ENCODE data around the gene BRSK2.

BRSK2 gene

DNA sequence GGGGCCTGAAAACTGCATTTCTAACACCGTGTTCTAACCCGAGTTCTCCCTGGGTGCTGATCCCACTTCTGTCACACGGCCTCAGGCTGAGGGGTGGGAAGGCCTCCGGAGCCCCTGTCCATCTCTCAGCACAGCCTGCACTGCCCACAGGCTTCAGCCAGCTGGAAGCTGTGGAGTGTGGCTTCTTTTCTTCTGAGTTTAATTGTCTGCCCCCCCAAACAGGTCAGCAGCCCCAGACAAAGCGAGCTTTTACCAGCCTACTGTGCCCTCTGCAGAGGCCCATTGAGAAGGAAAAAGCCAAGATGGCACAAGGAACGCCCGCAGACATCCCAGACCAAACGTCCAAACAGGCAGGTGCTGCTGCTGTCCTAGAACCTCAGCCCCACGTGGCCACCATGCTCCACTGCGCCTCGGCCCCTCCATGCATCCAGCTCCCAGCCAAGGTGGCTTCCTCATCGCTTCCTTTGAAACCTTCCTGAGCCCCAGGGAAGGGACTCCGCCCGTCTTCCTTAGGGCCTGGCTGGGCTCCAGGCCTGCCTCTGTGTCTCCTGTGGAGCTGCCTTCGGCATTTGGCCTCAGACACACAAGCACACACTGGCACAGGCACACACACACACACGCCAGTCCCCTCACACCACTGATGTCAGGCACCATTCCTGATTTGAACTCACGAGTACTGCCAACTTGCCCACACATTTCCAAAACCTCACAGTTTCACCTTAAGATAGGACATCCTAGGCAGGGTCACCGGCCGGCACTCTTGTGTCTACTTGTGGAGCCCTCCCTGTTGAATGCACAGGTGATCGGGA, 95.2 kb downstream of the BRSK2 start:
- no peak for DNase-seq

- DNase-seq, result no peak
Observed at GRCh38 chr11:1485504-1485885, 95.8 kb downstream of the BRSK2 start.

DNA sequence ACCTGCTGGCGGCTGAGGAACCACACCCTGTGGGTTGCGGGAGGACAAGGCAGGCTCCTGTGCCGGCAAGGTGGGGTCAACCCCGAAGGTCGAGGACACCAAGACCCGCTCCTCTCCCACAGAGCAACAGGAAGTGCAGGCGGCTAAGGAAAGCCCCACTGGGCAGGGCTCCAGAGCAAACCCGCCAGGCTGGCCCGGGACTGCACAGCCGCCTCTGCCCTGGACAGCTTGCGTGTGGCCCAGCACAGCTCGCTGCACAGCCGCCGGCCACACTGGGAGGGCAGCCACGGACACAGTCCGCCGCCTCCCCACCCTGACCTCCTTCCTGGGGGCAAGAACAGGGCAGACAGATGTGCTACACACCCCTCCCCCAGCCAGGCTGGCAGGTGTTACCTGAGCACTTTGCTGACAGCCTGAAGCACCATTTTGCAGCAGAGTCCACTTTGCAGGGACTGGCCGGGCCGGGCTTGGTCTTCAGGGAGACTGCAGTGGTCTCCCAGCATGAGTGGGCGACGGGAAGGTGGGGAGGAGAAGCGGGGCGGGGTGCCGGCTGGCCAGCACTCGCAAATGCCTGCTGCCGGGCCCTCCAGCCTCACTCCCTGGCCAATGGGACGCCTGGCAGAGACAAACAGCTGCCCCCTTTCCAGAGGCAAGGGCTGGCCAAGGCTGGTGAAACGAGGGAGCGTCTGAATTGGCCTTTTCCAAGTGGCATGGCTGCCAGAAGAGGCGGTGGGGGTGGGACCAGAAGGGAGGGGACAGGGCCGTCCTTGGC, 96.5 kb downstream of the BRSK2 start, which contains the start of gene MOB2:
MOB2 (minus strand) TSS at position 726 of the 772 bp plus-strand sequence; CDS start at position 503, 223 bp downstream.
- DNase-seq, result no peak

GRCh38 chr11:1487091-1487850, 97.5 kb downstream of the BRSK2 start:
- DNase-seq, result no peak

DNA sequence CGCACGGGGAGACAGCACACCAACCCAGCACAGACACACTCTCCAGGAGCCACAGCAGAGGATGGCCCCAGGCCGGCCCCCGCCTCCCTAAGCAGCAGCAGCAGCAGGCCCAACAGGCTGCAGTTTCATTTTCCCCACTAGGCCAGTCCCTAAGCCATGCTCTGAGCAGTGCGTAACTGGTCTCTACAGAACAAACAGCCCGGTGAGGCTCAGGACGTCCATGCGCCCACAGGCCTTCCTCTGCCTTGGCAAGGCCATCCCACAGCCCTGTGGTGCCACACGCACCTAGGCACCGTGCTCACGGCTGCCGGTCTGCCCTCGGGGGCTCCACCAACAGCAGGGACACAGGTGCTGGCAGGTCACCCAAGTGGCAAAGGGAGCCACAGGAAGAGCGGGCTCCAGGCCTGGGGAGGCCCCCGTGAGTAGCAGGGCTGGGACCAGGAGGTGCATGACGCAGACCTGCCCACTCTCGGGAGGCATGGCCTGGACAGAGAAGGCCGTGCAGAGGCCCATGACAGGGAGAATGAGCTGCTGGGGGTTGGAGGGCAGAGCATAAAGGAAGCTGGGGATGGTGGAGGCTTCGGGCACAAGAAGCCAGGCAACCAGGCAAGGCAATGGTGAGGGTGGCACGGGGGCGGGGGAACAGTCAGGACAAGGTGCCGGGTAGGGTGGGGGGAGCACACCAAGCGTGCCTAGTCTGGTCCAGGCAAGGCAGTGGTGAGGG, 98.3 kb downstream of the BRSK2 start:
- DNase-seq, result no peak

GRCh38 chr11:1488575-1489180, 98.9 kb downstream of the BRSK2 start:
- DNase-seq, result no peak

GRCh38 chr11:1490651-1491050, 100.9 kb downstream of the BRSK2 start:
- no peak for DNase-seq

DNA sequence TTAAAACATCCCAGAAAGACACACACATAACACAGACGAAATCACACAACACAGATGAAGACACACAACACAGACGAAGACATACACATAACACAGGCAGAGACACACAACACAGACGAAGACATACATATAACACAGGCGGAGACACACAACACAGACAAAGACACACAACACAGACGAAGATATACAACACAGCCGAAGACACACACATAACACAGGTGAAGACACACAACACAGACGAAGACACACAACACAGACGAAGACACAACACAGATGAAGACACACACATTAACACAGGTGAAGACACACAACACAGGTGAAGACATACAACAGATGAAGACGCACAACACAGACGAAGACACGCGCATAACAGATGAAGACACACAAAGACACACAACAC, 101.6 kb downstream of the BRSK2 start:
- DNase-seq, result no peak

DNA sequence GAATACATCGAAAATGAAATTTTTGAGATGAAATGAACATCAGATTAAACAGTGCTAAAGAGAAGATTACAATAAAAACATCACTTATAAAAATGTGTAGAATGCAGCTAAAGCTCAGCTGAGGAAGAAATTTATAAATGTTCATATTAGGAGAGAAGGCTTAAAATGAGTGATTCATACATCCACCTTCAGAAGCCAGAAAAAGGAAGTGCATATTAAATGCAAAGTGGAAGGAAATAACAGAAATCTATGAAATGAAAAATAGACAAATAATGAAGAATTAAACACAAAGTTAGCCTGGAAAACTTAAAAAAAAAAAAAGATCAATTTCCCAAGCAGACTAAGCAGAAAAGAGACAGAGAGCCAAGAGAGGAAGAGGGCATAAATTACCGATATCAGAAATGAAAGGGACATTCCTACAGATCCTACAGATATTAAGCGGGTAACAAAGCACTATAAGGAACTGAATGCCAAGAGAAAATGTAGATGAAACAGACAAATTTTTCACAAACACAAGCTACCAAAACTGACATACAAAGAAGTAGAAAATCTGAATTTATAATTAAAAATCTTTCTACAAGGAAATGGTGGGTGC, 104.0 kb downstream of the BRSK2 start:
- DNase-seq, result no peak

GRCh38 chr11:1494650-1495049, 104.9 kb downstream of the BRSK2 start:
- no peak for DNase-seq

DNA sequence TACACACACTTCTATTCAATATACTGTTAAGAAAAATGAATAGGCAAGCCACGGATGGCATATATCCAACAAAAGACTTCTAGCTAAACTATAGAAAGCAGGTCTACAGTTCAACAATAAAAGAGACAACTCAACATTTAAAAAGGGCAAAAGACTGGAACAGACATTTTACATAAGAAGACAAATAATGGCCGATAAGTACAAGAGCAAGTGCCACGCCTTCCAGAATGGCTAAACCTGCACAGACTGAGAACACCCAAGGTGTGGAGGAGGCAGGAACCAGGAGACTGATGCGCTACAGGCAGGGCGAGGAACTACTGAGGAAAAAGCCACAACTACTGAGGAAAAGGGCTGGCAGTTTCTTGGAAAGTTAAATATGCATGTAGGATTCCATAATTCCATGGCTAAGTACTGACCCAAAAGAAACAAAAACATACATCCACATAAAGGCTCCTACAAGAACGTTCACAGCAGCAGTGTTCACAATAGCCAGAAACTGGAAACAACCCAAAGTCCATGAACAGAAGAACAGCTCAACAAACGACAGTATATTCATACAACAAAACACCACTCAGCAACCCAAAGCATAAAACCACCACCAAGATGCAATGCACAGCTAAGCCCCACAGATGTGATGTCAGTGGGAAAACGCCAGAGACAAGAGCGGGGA, 106.5 kb downstream of the BRSK2 start:
- DNase-seq, result no peak

GRCh38 chr11:1496761-1497095, 107.0 kb downstream of the BRSK2 start:
- no peak for DNase-seq

DNA sequence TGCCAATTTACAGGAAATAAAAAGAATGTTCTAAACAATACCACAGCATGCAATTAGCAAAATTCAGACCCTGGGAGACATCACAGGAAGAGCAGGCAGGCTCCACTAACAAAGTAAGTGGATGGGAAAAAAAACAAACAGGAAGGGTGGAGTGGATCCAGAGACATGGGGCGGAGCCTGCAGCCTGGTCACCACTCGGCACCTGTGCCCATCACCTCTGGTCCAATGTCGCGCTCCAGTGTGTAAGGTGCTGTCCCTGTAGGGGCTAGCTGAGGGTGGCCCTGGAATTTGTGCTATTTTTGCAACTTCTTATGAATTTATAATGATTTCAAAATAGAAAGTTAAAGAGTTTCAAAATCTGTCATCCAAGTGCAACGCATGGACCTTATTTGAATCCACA, 107.9 kb downstream of the BRSK2 start:
- no peak for DNase-seq

DNA sequence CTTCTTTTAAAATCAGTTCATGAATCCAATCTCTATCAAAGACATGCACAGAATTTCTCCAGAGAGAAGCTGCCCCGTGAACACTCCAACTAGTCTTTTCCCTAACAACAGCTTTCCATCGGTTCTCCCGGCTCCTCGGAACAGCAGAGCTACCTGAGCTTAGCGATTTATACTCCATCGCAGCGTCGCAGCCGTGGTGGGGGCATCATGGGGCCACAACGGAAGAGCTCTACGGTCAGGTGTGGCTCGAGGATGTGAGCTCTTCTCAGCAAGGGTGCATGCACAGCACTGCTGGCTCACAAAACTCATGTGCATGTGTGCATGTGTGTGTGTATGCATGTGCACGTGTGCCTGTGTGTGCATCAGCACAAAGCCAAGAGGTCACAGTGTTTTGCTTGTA, 108.5 kb downstream of the BRSK2 start:
- DNase-seq, result no peak

GRCh38 chr11:1499261-1499890, 109.6 kb downstream of the BRSK2 start:
- no peak for DNase-seq

DNA sequence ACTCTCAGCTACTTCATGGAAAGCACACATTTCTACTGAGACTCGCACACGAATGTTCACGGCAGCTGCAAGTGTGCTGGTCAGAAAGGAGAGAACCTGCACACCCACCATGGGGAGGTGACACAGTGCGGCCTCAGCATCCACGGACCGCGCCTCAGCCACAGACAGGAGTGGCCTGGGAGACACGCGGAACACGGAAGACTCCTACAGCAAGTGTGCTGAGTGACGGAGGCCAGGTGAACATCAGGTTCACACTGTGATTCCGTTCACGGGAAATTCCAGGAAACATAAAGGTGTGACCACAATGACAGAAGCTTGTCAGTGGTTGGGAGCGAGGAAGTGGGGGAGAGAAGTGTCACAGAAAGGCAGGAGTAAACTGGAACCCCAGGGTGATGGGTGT, 110.2 kb downstream of the BRSK2 start:
- no peak for DNase-seq

DNA sequence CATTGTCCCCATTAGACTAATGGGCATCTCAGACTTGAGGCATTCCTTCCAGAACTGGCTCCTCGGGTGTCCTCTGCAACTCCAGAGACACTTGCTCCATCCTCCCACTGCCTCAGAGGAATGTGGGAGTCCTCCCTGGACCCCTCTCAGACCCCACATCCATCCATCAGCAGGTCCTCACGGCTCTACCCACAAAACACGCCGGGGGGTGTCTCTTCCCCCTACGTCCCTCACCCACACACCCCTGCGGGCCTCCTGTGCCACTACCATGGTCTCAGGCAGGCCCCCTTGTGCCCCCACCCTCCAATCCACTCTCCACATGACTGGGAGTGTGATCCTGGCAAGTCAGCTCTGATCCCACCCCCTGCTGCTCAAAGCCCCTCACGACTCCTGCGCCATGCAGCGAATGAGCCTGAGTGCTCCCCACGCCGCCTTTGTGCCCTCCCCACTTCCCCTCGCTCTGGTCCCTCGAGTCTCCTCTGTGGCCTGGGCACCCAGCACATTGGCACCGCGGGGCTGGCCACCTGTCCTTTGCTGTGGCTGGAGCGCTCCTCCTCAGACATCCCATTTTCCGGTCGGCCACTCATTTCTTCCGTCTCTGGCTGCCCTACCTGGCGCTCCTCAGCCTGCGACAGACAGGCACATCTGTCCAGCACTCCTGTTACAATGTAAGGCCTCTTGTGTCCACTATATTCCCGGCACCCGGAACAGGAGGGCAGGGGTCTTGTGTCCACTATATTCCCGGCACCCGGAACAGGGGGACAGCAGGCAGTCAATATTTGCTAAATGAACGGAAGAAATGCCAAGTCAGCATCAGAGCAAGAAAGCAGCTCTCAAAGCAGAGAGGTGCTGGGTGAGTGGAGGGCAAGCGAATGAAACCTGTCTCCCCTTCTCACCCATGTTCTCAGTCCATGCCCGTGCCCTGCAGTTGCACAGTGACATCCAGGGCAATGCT, 111.0 kb downstream of the BRSK2 start:
- DNase-seq, result no peak

- DNase-seq, result no peak
Observed at GRCh38 chr11:1501421-1502167, 111.9 kb downstream of the BRSK2 start.

All from GF-D8 (cell line).